Mesendoderm (in vitro differentiated cells): ENCODE measurements around the gene NXPH1. TPM values are rescaled to one million over a fixed set of nuclear protein-coding genes. Genes with fewer than 3 reads are reported as not detected.
A peak's percentile ranks its signal among the peaks of the same experiment; 100 is the strongest.

Source experiments
- DNase-seq: peaks from one replicate; pipeline ENCODE4 v3.0.0; 2013
- H2AK5ac ChIP-seq: 2 replicates; pipeline ENCODE4 v1.6.1; 2013; ENCODE audit warnings: low read length, inconsistent platforms
- H2BK120ac ChIP-seq: 2 replicates; pipeline ENCODE4 v1.6.1; 2013; ENCODE audit warnings: low read depth, mild to moderate bottlenecking, low read length, moderate library complexity, mixed read lengths
- H2BK15ac ChIP-seq: replicated peaks from 2 replicates; pipeline ENCODE4 v1.6.1; 2013; ENCODE audit warnings: low read depth, mild to moderate bottlenecking, moderate library complexity
- H2BK5ac ChIP-seq: 2 replicates; pipeline ENCODE4 v1.6.1; 2013; ENCODE audit warnings: low read length, inconsistent platforms
- H3K18ac ChIP-seq: 2 replicates; pipeline ENCODE4 v1.6.1; 2013; ENCODE audit warnings: mild to moderate bottlenecking, low read length, mixed read lengths
- H3K23ac ChIP-seq: one replicate; pipeline ENCODE4 v1.6.1; 2013; ENCODE audit warnings: low read length
- H3K27ac ChIP-seq: 2 replicates; pipeline ENCODE4 v1.5.1; 2013; ENCODE audit warnings: low read depth, mild to moderate bottlenecking, inconsistent platforms, low read length, moderate library complexity
- H3K27me3 ChIP-seq: 2 replicates; pipeline ENCODE4 v1.6.1; 2013; ENCODE audit warnings: low read length, control low read depth, mild to moderate bottlenecking, inconsistent platforms; ENCODE audit not compliant: insufficient read depth, poor library complexity
- H3K36me3 ChIP-seq: 2 replicates; pipeline ENCODE4 v1.6.1; 2013; ENCODE audit warnings: low read length, inconsistent platforms; ENCODE audit not compliant: control insufficient read depth, insufficient read depth
- H3K4ac ChIP-seq: one replicate; pipeline ENCODE4 v1.6.1; 2013; ENCODE audit warnings: low read depth, mild to moderate bottlenecking, low read length, moderate library complexity
- H3K4me1 ChIP-seq: 2 replicates; pipeline ENCODE4 v1.6.1; 2013; ENCODE audit warnings: low read depth, low read length, inconsistent platforms; ENCODE audit not compliant: control insufficient read depth
- H3K4me2 ChIP-seq: 2 replicates; pipeline ENCODE4 v1.6.1; 2013; ENCODE audit warnings: low read length
- H3K4me3 ChIP-seq: 2 replicates; pipeline ENCODE4 v1.5.1; 2013; ENCODE audit warnings: mild to moderate bottlenecking, low read length
- H3K56ac ChIP-seq: one replicate; pipeline ENCODE4 v1.6.1; 2013; ENCODE audit warnings: low read length
- H3K79me1 ChIP-seq: 2 replicates; pipeline ENCODE4 v1.6.1; 2013; ENCODE audit warnings: low read length, inconsistent platforms
- H3K79me2 ChIP-seq: 2 replicates; pipeline ENCODE4 v1.6.1; 2013; ENCODE audit warnings: mild to moderate bottlenecking, low read length; ENCODE audit not compliant: control insufficient read depth, insufficient read depth
- H3K9ac ChIP-seq: 2 replicates; pipeline ENCODE4 v1.6.1; 2013; ENCODE audit warnings: low read length, inconsistent platforms
- H4K5ac ChIP-seq: one replicate; pipeline ENCODE4 v1.6.1; 2013; ENCODE audit warnings: low read length
- H4K8ac ChIP-seq: one replicate; pipeline ENCODE4 v1.6.1; 2013; ENCODE audit warnings: low read depth, mild to moderate bottlenecking, control low read depth, low read length, moderate library complexity
- WGBS: extraction: QIAGEN DNeasy Blood & Tissue Kit; methylation state at CpG from one replicate; pipeline ENCODE4 v1.1.7; 2013; ENCODE audit warnings: low lambda C conversion rate, missing lambda C conversion rate; ENCODE audit not compliant: insufficient coverage; ENCODE audit errors: extremely low coverage; 5-methylcytosine and 5-hydroxymethylcytosine counted together
- polyA plus RNA-seq, 2 experiments: library from polyadenylated mRNA; stranded (reverse); fragments of 200-250 nt; gene quantifications; one replicate each; pipeline ENCODE4 v1.2.3, GENCODE V29; 2013

NXPH1 gene
- 0.11 TPM for polyA plus RNA-seq (2013, experiment 1 of 2)
- 0.03 TPM for polyA plus RNA-seq (2013, experiment 2 of 2)

DNA sequence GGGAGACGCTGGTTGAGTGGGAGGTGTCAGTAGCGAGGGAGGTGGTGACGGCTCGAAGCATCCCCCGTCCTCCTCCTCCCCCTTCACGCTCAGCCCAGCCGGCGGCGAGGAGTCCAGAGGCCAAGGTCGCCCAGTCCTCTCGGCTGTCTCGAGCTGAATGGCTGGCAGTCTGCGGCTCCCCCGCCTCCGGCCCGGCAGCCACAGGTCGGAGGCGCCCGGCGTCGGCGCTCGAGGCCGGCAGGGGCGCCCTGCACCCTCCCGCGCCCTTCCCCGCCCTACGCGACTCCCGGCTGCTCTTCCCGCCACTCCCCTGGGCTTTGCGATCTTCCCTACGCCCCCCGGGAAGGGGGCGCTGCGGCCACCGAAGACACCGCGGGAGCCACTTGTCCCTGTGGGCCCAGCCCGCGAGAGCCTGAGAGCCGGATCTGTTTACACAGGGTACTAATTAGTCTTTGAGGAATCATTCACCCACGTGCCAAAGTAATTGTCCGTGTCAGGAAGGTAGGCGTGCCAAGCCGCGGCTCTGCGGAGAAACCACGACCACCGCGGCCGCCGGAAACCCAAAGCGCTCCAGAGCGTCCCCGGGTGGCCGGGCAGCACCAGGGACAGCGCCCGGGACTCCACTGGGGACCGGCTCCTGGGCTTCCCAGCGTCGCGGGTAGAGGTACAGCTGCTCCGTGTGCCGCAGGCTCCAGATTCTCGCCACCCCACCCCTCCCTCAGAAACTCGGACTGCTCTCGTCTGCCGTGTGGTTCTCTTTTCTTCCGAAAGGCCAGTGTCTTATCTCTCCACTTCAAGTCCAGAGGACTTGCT, at the start of gene NXPH1:
Gene NXPH1 (plus strand): TSS at position 133 of the 813 bp plus-strand sequence.
- H3K27ac ChIP-seq: no peak within 1 kb of the TSS
- H3K79me2 ChIP-seq: no peaks in the 10 kb centered on the region
- peak; percentile 66 for DNase-seq
- H4K5ac ChIP-seq: no peak within 1 kb of the TSS
- H3K9ac ChIP-seq: no peak within 1 kb of the TSS
- H3K36me3 ChIP-seq: no peaks in the 10 kb centered on the region
- no peaks in the 10 kb centered on the region for H3K79me1 ChIP-seq
- H3K4me3 ChIP-seq: peak within 1 kb of the TSS; percentile 6
- H2BK120ac ChIP-seq: no peak within 1 kb of the TSS
- no peak within 1 kb of the TSS for H2BK5ac ChIP-seq
- H3K23ac ChIP-seq: peak within 1 kb of the TSS; percentile 80
- no peak within 1 kb of the TSS for H2AK5ac ChIP-seq
- H3K56ac ChIP-seq: no peak within 1 kb of the TSS
- H3K27me3 ChIP-seq: peaks cover 53% of the 10 kb centered on the region
- H3K4ac ChIP-seq: no peak within 1 kb of the TSS
- no peak within 1 kb of the TSS for H3K18ac ChIP-seq
- H3K4me2 ChIP-seq: peak within 1 kb of the TSS; percentile 86
- no CpG with 5 or more reads among the region's 71 CpGs for WGBS
- peaks cover 1% of the 10 kb centered on the region for H3K4me1 ChIP-seq
- H2BK15ac ChIP-seq: no peak within 1 kb of the TSS
- no peak within 1 kb of the TSS for H4K8ac ChIP-seq

DNA sequence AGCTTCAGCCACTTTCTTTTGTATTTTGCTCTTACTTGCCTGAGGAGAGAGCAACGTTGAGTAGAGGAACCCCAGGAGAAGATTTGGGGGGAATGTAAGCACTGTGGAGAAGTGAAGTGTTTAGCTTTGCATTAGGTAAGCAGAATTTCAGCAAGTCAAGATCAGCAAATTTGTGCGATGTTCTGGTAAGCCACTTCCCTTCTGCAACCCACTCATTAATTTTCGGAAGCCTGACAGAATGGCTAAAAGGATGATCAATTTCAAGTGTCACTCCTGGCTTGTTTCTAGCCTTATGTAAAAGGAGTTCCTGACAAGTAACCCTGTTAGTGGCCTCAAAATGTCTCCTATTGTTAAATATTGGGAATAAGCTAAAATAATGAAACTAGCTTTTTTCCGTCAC, 48.5 kb upstream of the NXPH1 start:
- H3K27ac ChIP-seq: no peak overlapping the region
- no peak overlapping the region for H4K8ac ChIP-seq
- H4K5ac ChIP-seq: no peak overlapping the region
- no peak for DNase-seq
- H3K79me1 ChIP-seq: no peaks in the 10 kb centered on the region
- H3K4me1 ChIP-seq: peaks cover 1% of the 10 kb centered on the region
- no CpG with 5 or more reads among the region's 4 CpGs for WGBS
- no peak overlapping the region for H3K56ac ChIP-seq
- H3K4ac ChIP-seq: no peak overlapping the region
- no peak overlapping the region for H3K4me3 ChIP-seq
- H3K36me3 ChIP-seq: no peaks in the 10 kb centered on the region
- no peak overlapping the region for H2BK5ac ChIP-seq
- H2AK5ac ChIP-seq: no peak overlapping the region
- H3K23ac ChIP-seq: no peak overlapping the region
- H3K4me2 ChIP-seq: no peak overlapping the region
- no peaks in the 10 kb centered on the region for H3K79me2 ChIP-seq
- H3K9ac ChIP-seq: no peak overlapping the region
- no peak overlapping the region for H2BK120ac ChIP-seq
- H3K18ac ChIP-seq: no peak overlapping the region
- H2BK15ac ChIP-seq: no peak overlapping the region
- H3K27me3 ChIP-seq: no peaks in the 10 kb centered on the region

DNA sequence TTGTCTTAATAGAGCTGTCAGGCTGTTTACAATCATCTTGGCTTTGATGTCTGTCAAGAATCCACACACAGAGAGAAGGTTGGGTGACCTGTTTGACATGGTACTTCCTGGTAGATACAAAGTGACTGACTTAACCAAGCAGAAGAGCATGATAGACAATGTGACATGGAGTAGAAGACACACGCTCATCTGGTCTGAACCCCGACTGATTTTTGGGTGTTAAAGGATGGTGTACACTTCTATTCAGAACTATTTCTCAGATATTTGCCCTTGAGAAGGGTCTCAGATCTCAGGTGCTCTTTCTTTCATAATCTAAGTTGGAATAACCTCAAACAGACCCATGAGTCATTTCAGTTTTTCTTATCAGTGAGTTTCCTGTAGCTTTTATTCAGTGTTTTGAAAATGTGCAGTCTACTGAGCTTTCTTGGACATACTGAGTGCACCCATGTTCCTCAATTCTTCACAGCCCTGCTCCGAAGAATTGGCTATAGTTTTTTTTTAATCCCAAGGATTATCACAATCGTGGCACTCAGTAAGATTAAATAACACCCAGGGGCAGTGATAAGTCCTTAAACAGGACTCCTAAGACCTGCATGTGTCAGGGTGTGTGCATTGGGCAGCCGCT, 46.4 kb upstream of the NXPH1 start:
- H3K79me2 ChIP-seq: no peaks in the 10 kb centered on the region
- H3K18ac ChIP-seq: no peak overlapping the region
- H3K56ac ChIP-seq: no peak overlapping the region
- no CpG with 5 or more reads among the region's 5 CpGs for WGBS
- no peaks in the 10 kb centered on the region for H3K27me3 ChIP-seq
- H3K79me1 ChIP-seq: no peaks in the 10 kb centered on the region
- peaks cover 5% of the 10 kb centered on the region for H3K4me1 ChIP-seq
- H3K27ac ChIP-seq: no peak overlapping the region
- H4K8ac ChIP-seq: no peak overlapping the region
- no peaks in the 10 kb centered on the region for H3K36me3 ChIP-seq
- no peak overlapping the region for H3K4ac ChIP-seq
- no peak overlapping the region for H2AK5ac ChIP-seq
- H2BK5ac ChIP-seq: no peak overlapping the region
- no peak overlapping the region for H3K23ac ChIP-seq
- H2BK120ac ChIP-seq: no peak overlapping the region
- no peak overlapping the region for H3K4me2 ChIP-seq
- DNase-seq: no peak
- H3K9ac ChIP-seq: no peak overlapping the region
- H2BK15ac ChIP-seq: no peak overlapping the region
- no peak overlapping the region for H3K4me3 ChIP-seq
- no peak overlapping the region for H4K5ac ChIP-seq

DNA sequence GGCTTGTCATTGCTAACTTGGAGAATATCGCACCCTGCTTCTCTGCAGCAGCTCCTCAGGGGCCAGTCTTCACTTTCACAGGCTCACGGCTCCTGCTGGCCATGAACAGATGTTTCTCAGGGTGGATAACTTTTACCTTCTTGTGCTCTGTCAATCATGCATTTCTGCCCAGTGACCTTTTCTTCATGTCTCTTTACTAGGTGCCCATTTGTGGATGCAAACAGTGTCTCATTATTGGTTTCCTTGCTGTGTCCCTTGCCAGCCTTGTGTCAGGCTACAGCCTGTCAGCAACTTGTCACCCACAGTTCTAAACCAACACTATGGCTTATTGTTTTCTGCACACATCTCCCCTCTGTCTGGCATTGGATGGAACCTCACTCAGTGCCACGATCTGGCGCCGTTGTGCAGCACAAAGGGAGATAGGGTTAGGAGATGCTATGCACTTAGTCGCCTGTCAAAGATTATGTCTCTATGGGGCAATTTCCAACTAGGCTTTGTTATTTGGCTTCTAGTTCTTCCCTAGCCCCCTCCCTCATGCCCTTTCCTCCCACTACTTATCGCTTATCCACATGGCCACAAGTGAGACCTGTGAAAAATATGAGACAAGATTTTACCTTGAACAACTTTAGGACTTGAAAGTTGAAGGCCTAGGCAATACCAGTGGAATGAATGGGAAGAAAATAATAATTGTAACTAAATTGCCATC, 45.7 kb upstream of the NXPH1 start:
- Histone ChIP-seq H3K9ac (no peak overlapping the region), H4K8ac (no peak overlapping the region), H2BK5ac (no peak overlapping the region), H3K36me3 (no peaks in the 10 kb centered on the region), H3K4me1 (peaks cover 5% of the 10 kb centered on the region), H3K79me2 (no peaks in the 10 kb centered on the region), H2AK5ac (no peak overlapping the region), H3K27ac (no peak overlapping the region), H4K5ac (no peak overlapping the region), H2BK15ac (no peak overlapping the region), H3K23ac (no peak overlapping the region), H3K4ac (no peak overlapping the region), H3K56ac (no peak overlapping the region), H2BK120ac (no peak overlapping the region), H3K4me2 (no peak overlapping the region), H3K18ac (no peak overlapping the region), H3K4me3 (no peak overlapping the region), H3K79me1 (no peaks in the 10 kb centered on the region), H3K27me3 (no peaks in the 10 kb centered on the region)
- WGBS: no CpG with 5 or more reads among the region's 7 CpGs
- DNase-seq: no peak

DNA sequence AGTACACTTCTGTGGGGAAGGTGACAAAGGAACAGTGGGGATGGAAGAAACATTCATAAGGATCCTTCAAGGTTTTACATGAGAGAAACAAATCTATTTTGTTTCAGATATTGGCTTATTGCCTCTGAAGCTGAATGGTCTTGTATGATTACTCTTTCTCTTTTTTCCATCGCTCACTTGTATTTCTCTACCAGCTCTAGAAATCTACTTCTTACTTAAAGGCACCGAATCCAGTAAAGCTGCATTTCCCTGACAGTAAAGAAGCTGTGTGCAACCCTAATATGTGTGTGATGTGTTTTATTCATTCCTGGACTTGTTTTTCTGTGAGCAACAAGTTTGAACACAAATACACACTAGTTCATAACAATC, 45.2 kb upstream of the NXPH1 start:
- no CpG with 5 or more reads among the region's 2 CpGs for WGBS
- Histone ChIP-seq H2BK15ac (no peak overlapping the region), H3K4ac (no peak overlapping the region)

More for the DNA sequence above, 45.2 kb upstream of the NXPH1 start:
- H4K8ac ChIP-seq: no peak overlapping the region
- H2AK5ac ChIP-seq: no peak overlapping the region
- H3K79me2 ChIP-seq: no peaks in the 10 kb centered on the region
- H4K5ac ChIP-seq: no peak overlapping the region
- DNase-seq: no peak
- no peak overlapping the region for H3K4me3 ChIP-seq
- no peak overlapping the region for H2BK120ac ChIP-seq
- no peak overlapping the region for H3K4me2 ChIP-seq
- no peaks in the 10 kb centered on the region for H3K36me3 ChIP-seq
- H3K27ac ChIP-seq: no peak overlapping the region
- H3K18ac ChIP-seq: no peak overlapping the region
- H3K9ac ChIP-seq: no peak overlapping the region
- peaks cover 5% of the 10 kb centered on the region for H3K4me1 ChIP-seq
- H3K27me3 ChIP-seq: no peaks in the 10 kb centered on the region
- no peaks in the 10 kb centered on the region for H3K79me1 ChIP-seq
- no peak overlapping the region for H2BK5ac ChIP-seq
- H3K23ac ChIP-seq: no peak overlapping the region
- H3K56ac ChIP-seq: no peak overlapping the region
